HEK293 (cell line): ENCODE results near the gene FGF16.

Experiments
- CTCF ChIA-PET: fragments of 350-600 bp; formaldehyde crosslinking; extraction: SDS; loops from one replicate; lab custom pipeline; 2021; ENCODE audit warnings: antibody characterized with exemption; lab: Yijun Ruan, JAX
- POLR2A ChIA-PET: fragments of 300-600 bp; formaldehyde crosslinking; extraction: SDS; loops from one replicate; lab custom pipeline; 2020; ENCODE audit warnings: antibody characterized with exemption, inconsistent platforms; lab: Yijun Ruan, JAX
- H3K27ac ChIP-seq: fragments of 200-500 bp; sonication (Bioruptor generic); 2 replicates; pipeline ENCODE4 v1.5.1; 2014; ENCODE audit warnings: low read depth, low read length, control low read depth, inconsistent platforms; ENCODE audit errors: extremely low read depth
- H3K36me3 ChIP-seq, 2 experiments: fragments of 200-500 bp in 1 of 2; sonication (Bioruptor generic) in 1 of 2; 1 replicate in 1 of 2; 2 replicates in 1 of 2; pipeline ENCODE4 v1.5.1; 2014 to 2017; ENCODE audit warnings: inconsistent platforms in 2 of 2, low read length in 2 of 2; ENCODE audit not compliant: control insufficient read depth in 2 of 2, insufficient read depth in 1 of 2
- H3K4me1 ChIP-seq: fragments of 200-500 bp; sonication (Bioruptor generic); 2 replicates; pipeline ENCODE4 v1.5.1; 2014; ENCODE audit warnings: mild to moderate bottlenecking, low read length, inconsistent platforms; ENCODE audit not compliant: control insufficient read depth, insufficient read depth
- H3K4me3 ChIP-seq: 2 replicates; pipeline ENCODE4 v1.5.1; 2011; ENCODE audit warnings: low read depth, mild to moderate bottlenecking, control low read depth, low read length, moderate library complexity
- H3K9me3 ChIP-seq: fragments of 200-500 bp; sonication (Bioruptor generic); 2 replicates; pipeline ENCODE4 v1.5.1; 2014; ENCODE audit warnings: low read depth, low read length, inconsistent platforms; ENCODE audit not compliant: control insufficient read depth, insufficient read depth
- BCL11B ChIP-seq: fragments of 450-650 bp; formaldehyde crosslinking; IDR thresholded peaks from 2 replicates; pipeline ENCODE4 v1.5.1; 2016; ENCODE audit warnings: low read depth, missing biosample characterization, missing genetic modification characterization
- ELK4 ChIP-seq: IDR thresholded peaks from 2 replicates; pipeline ENCODE4 v1.6.1; 2011; ENCODE audit warnings: mild to moderate bottlenecking, low read depth, low read length, borderline replicate concordance
- KLF17 ChIP-seq: fragments of 450-650 bp; formaldehyde crosslinking; IDR thresholded peaks from 2 replicates; pipeline ENCODE4 v1.5.1; 2016; ENCODE audit warnings: missing biosample characterization, missing genetic modification characterization
- MYNN ChIP-seq: fragments of 450-650 bp; formaldehyde crosslinking; IDR thresholded peaks from 2 replicates; pipeline ENCODE4 v1.5.1; 2016; ENCODE audit warnings: missing biosample characterization, missing genetic modification characterization, borderline replicate concordance
- PBX3 ChIP-seq: sonication (generic); formaldehyde crosslinking; IDR thresholded peaks from 2 replicates; pipeline ENCODE4 v1.8.1; 2022; ENCODE audit warnings: mild to moderate bottlenecking, moderate library complexity, missing genetic modification reagents
- SP2 ChIP-seq: fragments of 450-650 bp; formaldehyde crosslinking; IDR thresholded peaks from 2 replicates; pipeline ENCODE4 v1.5.1; 2016; ENCODE audit warnings: missing biosample characterization, missing genetic modification characterization
- ZBTB21 ChIP-seq: fragments of 450-650 bp; formaldehyde crosslinking; IDR thresholded peaks from 2 replicates; pipeline ENCODE4 v1.5.1; 2017; ENCODE audit warnings: missing biosample characterization, missing genetic modification characterization
- ZNF175 ChIP-seq: fragments of 450-650 bp; formaldehyde crosslinking; IDR thresholded peaks from 2 replicates; pipeline ENCODE4 v1.5.1; 2016; ENCODE audit warnings: missing biosample characterization, missing genetic modification characterization
- ZNF19 ChIP-seq: fragments of 450-650 bp; formaldehyde crosslinking; IDR thresholded peaks from 2 replicates; pipeline ENCODE4; 2016; ENCODE audit warnings: missing biosample characterization, missing genetic modification characterization, low read depth
- ZNF202 ChIP-seq: fragments of 450-650 bp; formaldehyde crosslinking; IDR thresholded peaks from 2 replicates; pipeline ENCODE4 v1.5.1; 2016; ENCODE audit warnings: missing biosample characterization, missing genetic modification characterization, borderline replicate concordance
- ZNF223 ChIP-seq: fragments of 450-650 bp; formaldehyde crosslinking; IDR thresholded peaks from 2 replicates; pipeline ENCODE4 v1.5.1; 2016; ENCODE audit warnings: missing biosample characterization, missing genetic modification characterization
- ZNF266 ChIP-seq: fragments of 450-650 bp; formaldehyde crosslinking; IDR thresholded peaks from 2 replicates; pipeline ENCODE4 v1.5.1; 2016; ENCODE audit warnings: missing biosample characterization, missing genetic modification characterization, low read depth
- ZNF350 ChIP-seq: fragments of 450-650 bp; formaldehyde crosslinking; IDR thresholded peaks from 2 replicates; pipeline ENCODE4 v1.5.0; 2017; ENCODE audit warnings: missing biosample characterization, mild to moderate bottlenecking, missing genetic modification characterization
- ZNF398 ChIP-seq: fragments of 450-650 bp; formaldehyde crosslinking; IDR thresholded peaks from 2 replicates; pipeline ENCODE4 v1.5.1; 2017; ENCODE audit warnings: missing biosample characterization, missing genetic modification characterization
- ZNF426 ChIP-seq: fragments of 450-650 bp; formaldehyde crosslinking; IDR thresholded peaks from 2 replicates; pipeline ENCODE4 v1.5.1; 2017; ENCODE audit warnings: missing biosample characterization, missing genetic modification characterization, mild to moderate bottlenecking, inconsistent platforms, moderate library complexity
- ZNF501 ChIP-seq: fragments of 450-650 bp; formaldehyde crosslinking; IDR thresholded peaks from 2 replicates; pipeline ENCODE4 v1.5.1; 2016; ENCODE audit warnings: missing biosample characterization, missing genetic modification characterization
- ZNF548 ChIP-seq: fragments of 450-650 bp; formaldehyde crosslinking; IDR thresholded peaks from 2 replicates; pipeline ENCODE4 v1.5.1; 2016; ENCODE audit warnings: missing biosample characterization, missing genetic modification characterization
- ZSCAN23 ChIP-seq: fragments of 450-650 bp; formaldehyde crosslinking; IDR thresholded peaks from 2 replicates; pipeline ENCODE4 v1.5.1; 2016; ENCODE audit warnings: missing biosample characterization, missing genetic modification characterization

Gene FGF16

GRCh38 chrX:77446908-77447652 lies at the start of gene FGF16:
TSS of gene FGF16 (plus strand) at chrX:77447389. CDS start at chrX:77447675, 286 bp downstream.
- no peak for TF ChIP-seq ZNF223 (tag by site-specific recombination)
- TF ChIP-seq ZNF398 (tag by site-specific recombination): no peak
- no peak for TF ChIP-seq ZNF175
- TF ChIP-seq ZNF266 (tag by site-specific recombination): no peak
- no peak for TF ChIP-seq KLF17 (tag by site-specific recombination)
- TF ChIP-seq SP2 (tag by site-specific recombination): no peak
- TF ChIP-seq ZNF350 (tag by site-specific recombination): no peak
- no peak for TF ChIP-seq ZNF501
- no peak for TF ChIP-seq ELK4
- no peak for TF ChIP-seq PBX3 (CRISPR knock-in tag)
- H3K36me3 ChIP-seq: no peaks in the 10 kb centered on the region
- ChIA-PET CTCF (interaction anchor here (0.5 kb wide), 1 partner anchor 65 kb away, joined by 3 read pairs; no protein-coding TSS in a partner anchor), POLR2A (no interaction called here)
- H3K27ac ChIP-seq: no peak within 1 kb of the TSS
- H3K9me3 ChIP-seq: no peaks in the 10 kb centered on the region
- H3K4me1 ChIP-seq: no peaks in the 10 kb centered on the region
- no peak within 1 kb of the TSS for H3K4me3 ChIP-seq

GRCh38 chrX:77398330-77398954 lies 48.7 kb upstream of the FGF16 start:
- ChIA-PET POLR2A (no interaction called here), CTCF (no interaction called here)
- Histone ChIP-seq H3K36me3 (no peaks in the 10 kb centered on the region), H3K4me3 (no peak overlapping the region), H3K4me1 (no peaks in the 10 kb centered on the region), H3K9me3 (no peaks in the 10 kb centered on the region), H3K27ac (no peak overlapping the region)
- TF ChIP-seq ZBTB21 (tag by site-specific recombination): no peak
- TF ChIP-seq MYNN (tag by site-specific recombination): no peak
- no peak for TF ChIP-seq ZNF19 (tag by site-specific recombination)
- no peak for TF ChIP-seq ZNF426 (tag by site-specific recombination)
- no peak for TF ChIP-seq ZNF548 (tag by site-specific recombination)
- no peak for TF ChIP-seq ZSCAN23 (tag by site-specific recombination)
- no peak for TF ChIP-seq ZNF202
- no peak for TF ChIP-seq BCL11B
